ENCODE data around the gene CNTN1. TPM values are rescaled to one million over a fixed set of nuclear protein-coding genes. Genes with fewer than 3 reads are reported as not detected.

The CNTN1 gene
- total and polyA plus RNA-seq, 2 donors (not counting 1 experiment from before 2014, with no cell fraction given), result not detected

DNA sequence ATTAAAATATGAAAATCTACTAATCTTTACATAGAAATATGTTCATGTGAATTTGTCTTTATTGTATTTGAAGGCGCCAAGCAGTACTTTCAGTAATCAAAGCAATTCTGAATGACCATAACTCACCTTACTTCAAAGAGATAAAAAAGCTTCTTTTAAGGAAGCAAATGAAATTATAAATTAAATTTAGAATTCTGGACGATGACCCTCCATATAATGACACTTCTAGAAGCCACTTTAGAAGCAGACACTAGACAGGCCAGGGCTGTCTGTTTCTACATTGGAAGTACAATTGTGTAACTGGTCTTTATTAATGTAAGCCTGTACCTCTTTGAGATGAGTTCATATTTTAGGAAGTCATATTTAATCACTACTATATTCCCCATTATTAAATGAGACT, 222.9 kb downstream of the CNTN1 start:
- H3K36me3 ChIP-seq (replicated peaks in 1 of 2; ENCODE audit: control extremely low read depth in 1 of 2, control insufficient read depth in 1 of 2, extremely low read depth in 1 of 2, insufficient read depth in 2 of 2, low read length in 1 of 2), result no peaks in the 10 kb centered on the region
- ATAC-seq (ENCODE audit: low read depth), result no peak
- POLR2A ChIA-PET, result no interaction called here
- H3K4me3 ChIP-seq (ENCODE audit: control extremely low read depth in 1 of 5, extremely low read depth in 1 of 5, insufficient read depth in 1 of 5, low read depth in 2 of 5, low read length in 4 of 5), result no peak overlapping the region
- no peaks in the 10 kb centered on the region for H3K4me1 Mint-ChIP-seq
- no peaks in the 10 kb centered on the region for H4K20me1 ChIP-seq (ENCODE audit: control insufficient read depth, insufficient read depth, low read length, poor library complexity, severe bottlenecking)
- H3K27ac ChIP-seq (ENCODE audit: low read length in 2 of 2), result no peak overlapping the region
- H3K9me3 Mint-ChIP-seq (ENCODE audit: insufficient read depth), result no peaks in the 10 kb centered on the region
- H3K27me3 Mint-ChIP-seq, result peaks cover 3% of the 10 kb centered on the region
- H3K79me2 ChIP-seq (ENCODE audit: control insufficient read depth, insufficient read depth, low read length), result no peaks in the 10 kb centered on the region
- no peaks in the 10 kb centered on the region for H3K9me3 ChIP-seq (ENCODE audit: control extremely low read depth in 1 of 3, control insufficient read depth in 2 of 3, insufficient read depth in 1 of 3, low read length in 2 of 3)
- H3K4me1 ChIP-seq (ENCODE audit: control insufficient read depth in 2 of 2, insufficient read depth in 2 of 2, low read length in 2 of 2), result no peaks in the 10 kb centered on the region
- CTCF ChIA-PET, result no interaction called here
- no peak overlapping the region for H3K9ac ChIP-seq (ENCODE audit: low read length)
- H2AFZ ChIP-seq (ENCODE audit: insufficient read depth, low read depth, low read length, poor library complexity, severe bottlenecking), result no peak overlapping the region
- WGBS (ENCODE audit: insufficient coverage), result no CpG with 5 or more reads among the region's 2 CpGs
- no peak overlapping the region for H3K4me3 Mint-ChIP-seq
- no peak overlapping the region for H3K27ac Mint-ChIP-seq
- DNase-seq, result no peak
- no peaks in the 10 kb centered on the region for H3K27me3 ChIP-seq (replicated peaks in 1 of 4; ENCODE audit: control extremely low read depth in 1 of 4, control insufficient read depth in 3 of 4, insufficient read depth in 4 of 4, low read length in 3 of 4)
- H3K4me2 ChIP-seq (replicated peaks; ENCODE audit: low read depth, low read length, poor library complexity, severe bottlenecking), result no peak overlapping the region
- intact Hi-C loops (cut with micrococcal nuclease), result no loop called here
- TF ChIP-seq, protein P1, sequence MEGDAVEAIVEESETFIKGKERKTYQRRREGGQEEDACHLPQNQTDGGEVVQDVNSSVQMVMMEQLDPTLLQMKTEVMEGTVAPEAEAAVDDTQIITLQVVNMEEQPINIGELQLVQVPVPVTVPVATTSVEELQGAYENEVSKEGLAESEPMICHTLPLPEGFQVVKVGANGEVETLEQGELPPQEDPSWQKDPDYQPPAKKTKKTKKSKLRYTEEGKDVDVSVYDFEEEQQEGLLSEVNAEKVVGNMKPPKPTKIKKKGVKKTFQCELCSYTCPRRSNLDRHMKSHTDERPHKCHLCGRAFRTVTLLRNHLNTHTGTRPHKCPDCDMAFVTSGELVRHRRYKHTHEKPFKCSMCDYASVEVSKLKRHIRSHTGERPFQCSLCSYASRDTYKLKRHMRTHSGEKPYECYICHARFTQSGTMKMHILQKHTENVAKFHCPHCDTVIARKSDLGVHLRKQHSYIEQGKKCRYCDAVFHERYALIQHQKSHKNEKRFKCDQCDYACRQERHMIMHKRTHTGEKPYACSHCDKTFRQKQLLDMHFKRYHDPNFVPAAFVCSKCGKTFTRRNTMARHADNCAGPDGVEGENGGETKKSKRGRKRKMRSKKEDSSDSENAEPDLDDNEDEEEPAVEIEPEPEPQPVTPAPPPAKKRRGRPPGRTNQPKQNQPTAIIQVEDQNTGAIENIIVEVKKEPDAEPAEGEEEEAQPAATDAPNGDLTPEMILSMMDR (IDR thresholded peaks at IDR 0.05), result no peak
- no peak for TF ChIP-seq EZH2 (IDR thresholded peaks at IDR 0.05; ENCODE audit: borderline replicate concordance, insufficient read depth, low read depth, low read length, poor library complexity, severe bottlenecking)

DNA sequence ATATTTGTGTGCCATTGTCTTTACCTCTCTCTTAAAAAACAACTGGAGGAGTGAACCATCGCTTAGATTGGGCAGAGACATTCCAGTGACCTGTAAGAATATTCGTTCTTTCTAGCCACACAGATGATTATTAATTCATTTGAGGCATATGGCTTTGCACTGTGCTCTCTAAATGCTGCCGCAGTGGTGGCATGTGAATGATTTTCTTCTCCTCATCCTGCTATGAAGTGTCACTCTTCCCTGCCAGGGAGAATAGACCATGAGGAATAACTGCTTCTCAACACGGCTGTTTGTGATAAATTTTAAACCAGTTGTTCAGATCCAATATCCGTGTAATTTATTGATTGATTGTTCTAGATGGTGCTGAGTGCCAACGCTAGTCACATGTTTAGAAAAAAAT, 225.3 kb downstream of the CNTN1 start:
- H3K4me1 Mint-ChIP-seq, result no peaks in the 10 kb centered on the region
- WGBS (ENCODE audit: insufficient coverage), result 79% methylated on average over 2 of the region's 6 CpGs
- DNase-seq, result no peak
- no peak overlapping the region for H3K4me3 Mint-ChIP-seq
- H3K4me3 ChIP-seq (ENCODE audit: control extremely low read depth in 1 of 5, extremely low read depth in 1 of 5, insufficient read depth in 1 of 5, low read depth in 2 of 5, low read length in 4 of 5), result no peak overlapping the region
- no peak overlapping the region for H3K9ac ChIP-seq (ENCODE audit: low read length)
- H3K79me2 ChIP-seq (ENCODE audit: control insufficient read depth, insufficient read depth, low read length), result no peaks in the 10 kb centered on the region
- H4K20me1 ChIP-seq (ENCODE audit: control insufficient read depth, insufficient read depth, low read length, poor library complexity, severe bottlenecking), result no peaks in the 10 kb centered on the region
- no peaks in the 10 kb centered on the region for H3K9me3 ChIP-seq (ENCODE audit: control extremely low read depth in 1 of 3, control insufficient read depth in 2 of 3, insufficient read depth in 1 of 3, low read length in 2 of 3)
- no peaks in the 10 kb centered on the region for H3K27me3 ChIP-seq (replicated peaks in 1 of 4; ENCODE audit: control extremely low read depth in 1 of 4, control insufficient read depth in 3 of 4, insufficient read depth in 4 of 4, low read length in 3 of 4)
- peaks cover 7% of the 10 kb centered on the region for H3K27me3 Mint-ChIP-seq
- intact Hi-C loops (cut with micrococcal nuclease), result no loop called here
- H3K9me3 Mint-ChIP-seq (ENCODE audit: insufficient read depth), result no peaks in the 10 kb centered on the region
- ChIA-PET CTCF (interaction anchor here (0.6 to 1.0 kb wide), 2 partner anchors 9 to 906 kb away, joined by 3 read pairs; no protein-coding TSS in a partner anchor), POLR2A (no interaction called here)
- H2AFZ ChIP-seq (ENCODE audit: insufficient read depth, low read depth, low read length, poor library complexity, severe bottlenecking), result no peak overlapping the region
- no peak overlapping the region for H3K27ac Mint-ChIP-seq
- TF ChIP-seq EZH2 (IDR thresholded peaks at IDR 0.05; ENCODE audit: borderline replicate concordance, insufficient read depth, low read depth, low read length, poor library complexity, severe bottlenecking), result no peak
- TF ChIP-seq, protein P1 (IDR thresholded peaks at IDR 0.05), result no peak
- no peak overlapping the region for H3K4me2 ChIP-seq (replicated peaks; ENCODE audit: low read depth, low read length, poor library complexity, severe bottlenecking)
- H3K27ac ChIP-seq (ENCODE audit: low read length in 2 of 2), result no peak overlapping the region
- H3K36me3 ChIP-seq (replicated peaks in 1 of 2; ENCODE audit: control extremely low read depth in 1 of 2, control insufficient read depth in 1 of 2, extremely low read depth in 1 of 2, insufficient read depth in 2 of 2, low read length in 1 of 2), result no peaks in the 10 kb centered on the region
- H3K4me1 ChIP-seq (ENCODE audit: control insufficient read depth in 2 of 2, insufficient read depth in 2 of 2, low read length in 2 of 2), result no peaks in the 10 kb centered on the region
- no peak for ATAC-seq (ENCODE audit: low read depth)
